HG03060 (cell line): Measurements from ENCODE around the gene ITGB1.

Source experiments
- ATAC-seq: cut with Tn5 transposase; IDR thresholded peaks from one replicate; pipeline ENCODE4 v1.9.1; 2021; ENCODE audit warnings: low read depth, moderate number of reproducible peaks; ENCODE audit not compliant: unreplicated experiment

Gene ITGB1

GRCh38 chr10:32893916-32894664 lies 63.9 kb downstream of the ITGB1 start:
- ATAC-seq = no peak

- no peak for ATAC-seq
Observed at GRCh38 chr10:32893434-32893833, 64.6 kb downstream of the ITGB1 start.

- no peak for ATAC-seq
Observed at GRCh38 chr10:32891261-32891660, 66.8 kb downstream of the ITGB1 start.

GRCh38 chr10:32890444-32890843 lies 67.6 kb downstream of the ITGB1 start:
- no peak for ATAC-seq

GRCh38 chr10:32889631-32890212 lies 68.3 kb downstream of the ITGB1 start:
- ATAC-seq = no peak

GRCh38 chr10:32888161-32888927 lies 69.7 kb downstream of the ITGB1 start:
- ATAC-seq = no peak

- no peak for ATAC-seq
Observed at GRCh38 chr10:32887481-32887880, 70.5 kb downstream of the ITGB1 start.

GRCh38 chr10:32882076-32882475 lies 76.0 kb downstream of the ITGB1 start:
- no peak for ATAC-seq

GRCh38 chr10:32878646-32879045 lies 79.4 kb downstream of the ITGB1 start:
- no peak for ATAC-seq

- no peak for ATAC-seq
Observed at GRCh38 chr10:32877915-32878314, 80.1 kb downstream of the ITGB1 start.

- no peak for ATAC-seq
Observed at GRCh38 chr10:32865170-32865569, 92.9 kb downstream of the ITGB1 start.

GRCh38 chr10:32854435-32854834 lies 103.6 kb downstream of the ITGB1 start:
- ATAC-seq = no peak

GRCh38 chr10:32851301-32851700 lies 106.7 kb downstream of the ITGB1 start:
- no peak for ATAC-seq
